GM19438 (cell line): Measurements from ENCODE around the gene THADA.

Experiments
- ATAC-seq: cut with Tn5 transposase; IDR thresholded peaks from one replicate; pipeline ENCODE4 v1.9.1; 2021; ENCODE audit warnings: low read depth; ENCODE audit not compliant: unreplicated experiment

The THADA gene

DNA sequence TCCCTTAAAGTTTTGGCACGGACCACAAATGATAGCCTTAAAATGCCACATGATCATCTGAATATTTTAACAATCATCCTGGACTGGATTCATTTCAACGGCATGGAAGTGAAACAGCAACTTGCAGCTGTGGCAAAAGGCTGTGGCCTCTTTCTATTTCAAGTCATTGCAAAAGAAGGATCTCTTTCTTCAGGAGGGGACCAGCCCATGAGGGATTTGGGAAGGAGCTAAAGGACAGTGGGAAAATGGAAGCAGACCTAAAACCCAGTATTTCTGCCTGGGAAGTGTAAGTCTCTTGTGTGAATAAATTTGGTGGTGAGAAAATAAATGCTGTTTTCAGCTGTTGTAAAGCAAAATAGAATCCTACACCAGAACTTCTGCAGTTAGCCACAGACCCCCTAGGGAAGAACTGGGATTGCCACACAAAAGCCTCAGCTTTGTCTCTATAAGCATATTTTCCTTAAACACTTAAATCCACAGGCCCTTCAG, 262.1 kb downstream of the THADA start:
- no peak for ATAC-seq

DNA sequence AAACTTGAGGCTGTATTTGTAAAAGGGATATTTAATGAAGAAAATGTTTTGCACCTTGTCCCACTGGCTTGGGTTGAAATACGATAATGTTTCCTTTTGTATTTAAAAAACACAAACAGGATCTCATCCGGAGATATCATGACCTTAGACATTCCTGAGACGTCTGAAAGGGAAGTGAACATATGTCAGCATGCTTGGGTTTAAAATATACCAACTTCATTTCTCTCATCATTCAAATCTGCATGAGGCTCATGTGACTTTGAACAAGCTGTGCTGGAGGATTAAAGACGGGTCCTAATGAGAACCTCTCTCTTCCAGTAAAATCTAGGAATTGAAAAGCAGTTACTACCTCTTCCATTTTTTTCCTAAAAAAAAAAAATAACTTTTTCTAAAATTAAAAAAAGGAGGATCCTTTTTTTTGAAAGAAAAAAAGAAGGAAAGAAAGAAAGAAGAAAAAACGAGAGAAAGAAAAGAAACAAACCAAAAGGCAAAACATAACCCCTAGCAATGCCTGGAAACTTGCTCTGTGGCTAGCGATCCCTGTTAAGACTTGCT, 262.7 kb downstream of the THADA start:
- ATAC-seq = no peak

DNA sequence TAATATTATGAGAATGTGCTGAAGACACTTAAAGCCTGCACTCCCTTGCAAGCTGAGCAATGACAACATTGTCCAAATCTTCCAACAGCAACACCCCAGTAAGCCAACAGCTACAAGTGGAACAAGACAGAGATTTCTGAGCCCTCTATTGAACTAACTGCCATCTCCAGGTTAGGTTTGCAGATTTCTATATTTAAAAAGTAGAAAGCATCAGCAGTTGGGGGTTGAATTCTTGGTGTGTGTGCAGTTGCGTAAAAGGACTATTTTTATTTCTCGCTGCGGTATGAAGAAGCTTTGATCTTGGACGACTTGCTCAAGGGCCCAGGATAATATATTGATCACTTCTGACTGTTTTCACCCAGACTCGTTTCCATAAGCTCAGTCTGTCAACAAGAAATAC, 263.2 kb downstream of the THADA start:
- no peak for ATAC-seq

DNA sequence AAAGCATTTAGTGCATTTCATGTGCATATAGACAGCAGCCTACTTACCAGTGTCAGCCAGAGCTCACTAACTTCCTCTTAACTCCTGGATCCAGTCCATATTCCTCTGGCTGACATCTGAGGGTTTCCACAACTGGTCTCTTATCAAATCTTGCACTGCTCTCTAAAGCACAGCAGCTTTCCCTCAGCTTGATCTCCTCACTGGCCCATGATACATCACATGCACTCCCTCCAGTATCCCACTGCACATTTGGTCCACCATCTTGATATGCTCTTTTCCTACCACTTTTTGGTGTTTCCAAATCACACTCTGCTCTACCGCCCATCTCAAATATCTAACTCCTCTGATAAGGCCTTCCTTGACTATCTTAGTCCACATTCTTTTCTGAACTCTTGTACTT, 264.4 kb downstream of the THADA start:
- ATAC-seq = no peak

DNA sequence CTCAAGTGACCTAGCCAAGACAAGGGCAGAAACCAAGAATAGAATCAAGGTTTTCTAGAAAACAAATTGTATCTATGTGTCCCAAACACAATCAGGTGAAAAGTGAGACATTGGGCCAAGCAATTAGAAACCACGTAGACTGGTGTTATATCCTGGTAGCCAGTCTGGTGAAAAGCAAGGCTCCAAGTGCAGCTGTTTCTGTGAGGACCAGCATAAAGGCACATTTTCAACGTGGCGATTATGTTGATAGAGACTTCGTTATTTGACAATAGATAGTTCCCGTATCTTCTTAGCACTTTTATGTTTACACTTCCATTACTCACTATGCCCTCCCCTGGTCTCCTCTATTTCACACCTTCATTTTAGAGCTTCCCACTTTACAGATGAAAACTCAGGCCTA, 266.2 kb downstream of the THADA start:
- ATAC-seq = no peak

DNA sequence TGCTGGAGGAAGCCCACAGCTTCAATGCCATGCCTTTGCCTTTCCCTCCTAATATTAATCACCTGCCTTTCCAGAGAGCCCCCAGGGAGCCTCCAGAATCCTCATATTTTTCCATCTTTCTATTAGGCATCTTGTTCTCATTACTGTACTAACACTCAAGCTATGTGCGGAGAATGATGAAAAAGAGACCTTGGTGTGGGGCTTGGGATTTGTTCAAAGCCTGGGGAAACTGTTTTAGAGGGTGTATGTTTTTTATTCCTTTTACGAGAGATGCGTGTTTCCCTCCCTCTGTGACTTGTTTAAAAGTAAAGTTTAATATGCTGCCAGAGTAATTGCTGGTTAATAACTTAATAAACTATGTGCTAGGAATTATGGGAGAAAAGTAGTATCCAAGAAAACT, 267.0 kb downstream of the THADA start:
- no peak for ATAC-seq

DNA sequence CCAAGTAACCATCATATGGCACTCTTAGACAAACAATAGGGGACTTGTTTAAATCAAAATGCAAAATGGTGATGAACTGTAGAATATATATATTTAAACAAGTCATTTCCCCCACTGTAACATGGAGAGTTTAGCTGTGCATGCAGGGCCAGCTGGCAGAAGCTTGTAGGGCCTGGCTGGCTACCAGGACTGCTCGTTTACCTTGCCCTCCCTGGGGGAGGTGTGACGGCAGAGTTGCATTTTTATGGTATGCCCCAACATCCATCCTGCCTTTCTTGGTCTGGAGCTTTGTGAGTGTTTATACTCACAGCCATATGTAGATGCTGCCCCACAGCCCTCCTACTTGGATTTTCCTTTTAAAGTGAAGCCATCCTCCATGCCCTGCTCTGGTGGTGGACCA, 267.7 kb downstream of the THADA start:
- ATAC-seq = no peak

DNA sequence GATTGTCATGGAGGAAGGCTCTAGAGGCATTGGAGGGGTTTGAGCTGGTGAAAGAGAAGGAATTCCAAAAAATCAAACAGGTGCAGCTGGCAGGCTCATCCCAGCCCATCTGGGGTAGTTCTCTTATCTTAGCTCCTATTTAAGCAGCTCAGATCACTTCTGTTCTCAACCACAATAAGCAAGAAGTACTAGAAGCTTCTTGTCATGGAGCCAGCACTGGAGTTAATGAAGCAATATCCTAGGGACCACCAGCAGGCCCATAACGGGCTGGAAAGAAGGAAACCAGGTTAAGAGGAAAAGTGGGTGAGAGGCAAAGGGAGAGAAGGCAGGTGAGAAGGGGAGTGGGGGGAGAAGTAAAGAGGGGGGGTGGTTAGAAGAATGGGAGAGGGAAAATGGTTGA, 268.7 kb downstream of the THADA start:
- no peak for ATAC-seq

DNA sequence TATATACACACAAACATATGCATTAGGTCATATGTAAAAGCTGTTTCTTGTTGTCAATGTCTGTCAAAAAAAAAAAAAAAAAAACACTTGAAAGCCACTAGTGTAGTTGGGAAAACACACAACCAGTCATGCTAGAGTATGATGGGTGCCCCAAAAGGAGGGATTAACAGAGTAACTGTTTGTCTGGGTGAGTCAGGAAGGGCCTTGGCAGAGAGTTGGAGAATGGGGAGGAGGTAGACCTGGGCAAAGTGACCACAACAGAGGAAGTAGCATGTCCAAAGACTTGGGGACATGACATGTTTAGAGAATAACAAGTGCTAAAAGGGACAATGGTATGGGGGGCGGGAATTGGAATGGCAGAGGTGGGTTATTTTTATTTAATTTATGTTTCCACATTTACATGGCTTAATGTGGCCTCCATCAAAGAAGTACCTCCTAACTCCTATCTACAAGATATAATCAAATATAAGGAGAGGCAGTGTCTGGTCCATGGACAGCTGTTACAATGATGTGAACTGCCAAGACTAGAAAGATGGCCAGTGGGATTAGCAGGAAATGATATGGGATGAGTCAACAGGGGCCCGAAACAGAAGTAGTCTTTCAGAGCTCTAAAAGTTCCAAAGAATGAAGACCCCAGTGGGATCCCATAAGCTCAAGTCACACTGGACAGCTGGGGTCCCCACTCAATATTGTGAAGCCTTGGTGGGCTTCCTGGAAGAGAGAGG, 269.6 kb downstream of the THADA start:
- no peak for ATAC-seq

DNA sequence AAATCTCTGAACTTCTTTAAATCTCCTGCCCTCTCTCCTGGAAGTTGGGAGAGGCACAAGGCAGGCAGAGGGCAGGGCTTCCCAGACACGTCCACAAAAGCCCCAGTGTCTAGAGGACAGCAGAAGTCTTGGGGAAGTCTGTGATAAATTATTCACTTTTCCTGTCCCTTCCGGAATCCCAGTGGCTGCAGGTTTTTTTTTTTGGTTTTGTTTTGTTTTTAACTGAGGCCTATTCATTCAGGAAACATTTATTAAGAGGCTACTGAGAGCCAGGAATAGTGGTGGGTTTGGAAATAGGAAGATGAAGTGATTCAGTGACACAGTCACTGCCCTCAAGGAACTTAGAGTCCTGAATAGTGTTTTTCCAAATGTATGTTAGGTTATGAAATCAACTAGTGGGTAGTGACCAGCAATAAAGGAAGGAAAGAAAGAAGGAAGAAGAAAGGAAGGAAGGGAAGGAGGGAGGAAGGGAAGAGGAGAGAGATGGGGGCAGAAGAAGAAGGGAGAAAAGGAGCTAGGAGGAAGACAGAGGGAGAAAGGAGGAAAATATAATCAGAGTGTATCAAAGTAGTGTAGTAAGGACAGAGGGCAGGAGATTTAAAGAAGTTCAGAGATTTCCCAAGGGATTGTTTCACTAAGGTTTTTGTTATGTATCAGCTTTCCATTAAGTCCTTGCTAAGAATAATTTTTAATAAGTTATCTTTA, 270.6 kb downstream of the THADA start:
- no peak for ATAC-seq

DNA sequence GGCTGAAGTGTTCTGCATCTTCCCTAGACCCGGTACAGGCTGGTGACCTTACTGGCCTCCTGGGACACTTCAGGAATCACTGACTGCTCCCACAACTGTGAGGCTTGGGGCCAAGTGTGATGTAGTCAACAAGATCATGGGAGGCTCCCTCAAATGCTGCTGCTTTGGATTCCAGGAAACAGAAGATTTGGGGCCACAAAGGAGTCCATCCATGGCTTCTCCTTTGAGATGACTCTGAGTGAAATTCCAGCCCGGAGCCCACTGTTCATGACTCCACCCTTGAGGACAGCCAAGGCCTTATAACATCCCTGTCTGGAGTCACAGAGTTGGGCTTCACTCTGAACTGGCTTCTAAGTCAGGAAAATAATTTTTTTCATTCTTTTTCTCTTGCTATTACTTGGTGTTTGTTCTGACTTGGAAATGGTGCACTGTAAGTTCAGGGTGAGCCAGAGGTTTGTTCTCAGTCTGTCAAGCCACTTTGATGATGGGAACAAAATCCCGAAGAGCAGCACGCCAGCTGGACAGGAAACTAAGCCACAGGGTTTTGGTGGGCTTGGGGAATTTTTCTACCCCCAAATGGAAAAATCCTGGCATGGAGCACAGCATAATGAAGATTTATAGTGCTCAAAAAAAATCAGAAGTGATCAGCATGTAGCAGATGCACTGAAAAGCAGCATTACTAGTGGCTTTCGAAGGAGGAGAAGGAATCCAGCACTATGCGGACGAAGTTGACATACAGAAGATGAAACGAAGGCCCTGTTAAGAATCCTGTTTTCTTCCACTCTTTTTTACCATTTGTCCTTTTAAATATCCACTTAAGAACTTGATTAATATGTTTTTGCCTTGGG, 271.4 kb downstream of the THADA start:
- ATAC-seq = no peak

DNA sequence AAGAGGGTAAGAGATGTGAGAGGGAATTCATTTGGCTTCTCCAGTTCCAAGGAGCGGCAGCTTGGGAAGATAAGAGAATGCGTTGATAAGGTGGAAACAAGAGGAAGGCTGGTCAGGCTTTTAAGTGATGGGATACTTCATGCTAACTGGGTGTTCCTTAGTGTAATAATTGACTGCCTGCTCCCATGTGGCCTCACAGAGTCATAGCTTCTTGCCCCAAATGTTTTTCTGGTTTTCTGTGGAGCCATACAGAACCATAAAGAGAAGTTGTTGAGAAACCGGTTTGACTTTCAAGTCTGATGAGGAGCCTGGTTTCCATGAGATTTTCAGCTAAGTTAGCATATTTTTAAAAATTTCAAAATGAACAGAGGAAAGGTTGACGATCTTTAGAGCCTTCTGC, 272.0 kb downstream of the THADA start:
- no peak for ATAC-seq

DNA sequence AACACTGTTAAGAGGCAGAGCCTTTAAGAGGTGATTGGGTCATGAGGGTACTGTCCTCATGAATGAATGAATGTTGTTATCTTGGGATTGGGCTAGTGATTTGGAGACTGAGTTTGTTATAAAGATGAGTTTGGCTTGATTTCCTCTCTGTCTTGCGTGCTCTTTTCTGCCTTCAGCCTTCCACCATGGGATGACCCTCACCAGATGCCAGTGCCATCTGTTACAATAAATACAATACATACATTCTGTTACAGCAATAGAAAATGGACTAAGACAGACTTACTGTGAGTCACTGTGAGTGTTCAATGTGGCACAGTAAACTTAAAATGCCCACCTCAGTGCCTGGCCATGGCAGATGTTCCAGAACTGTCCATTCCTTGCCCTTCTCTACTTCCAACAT, 274.4 kb downstream of the THADA start:
- ATAC-seq = no peak

DNA sequence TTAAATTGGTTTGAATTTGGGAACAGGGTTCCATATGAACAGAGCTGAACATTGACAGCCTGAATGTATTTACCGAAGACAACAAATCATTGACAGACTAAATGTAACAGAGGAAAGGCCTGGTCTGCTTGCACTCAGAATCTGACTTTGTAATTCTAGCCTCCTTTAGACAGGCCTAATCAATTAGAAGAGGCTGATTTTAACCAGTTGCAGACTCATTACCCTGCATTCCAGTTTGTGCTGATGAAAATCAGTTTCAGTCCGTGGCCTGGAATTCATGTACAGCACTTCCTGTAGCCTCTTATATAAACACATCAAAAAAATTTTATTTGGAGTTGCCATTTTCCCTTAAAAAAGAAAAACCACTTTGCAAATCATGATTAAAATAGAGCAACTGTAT, 276.3 kb downstream of the THADA start:
- no peak for ATAC-seq

DNA sequence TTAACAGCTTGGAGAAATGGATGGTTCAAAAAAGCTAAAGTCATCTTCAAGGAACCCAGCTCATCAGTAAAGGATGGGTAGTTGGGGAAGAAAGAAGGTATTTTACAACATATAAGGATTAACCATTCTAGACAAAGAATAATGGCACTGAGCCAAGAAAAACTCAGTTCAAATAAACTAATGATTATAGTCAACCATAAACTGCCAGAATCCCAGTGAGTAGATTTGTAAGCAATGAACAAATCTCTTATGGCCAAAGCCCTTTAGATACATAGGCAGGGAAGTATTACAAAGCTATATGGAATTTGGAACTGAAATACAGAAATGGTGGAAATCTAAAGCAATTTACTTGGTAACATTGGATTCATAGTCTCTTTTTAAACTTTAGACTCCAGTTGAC, 277.0 kb downstream of the THADA start:
- no peak for ATAC-seq

DNA sequence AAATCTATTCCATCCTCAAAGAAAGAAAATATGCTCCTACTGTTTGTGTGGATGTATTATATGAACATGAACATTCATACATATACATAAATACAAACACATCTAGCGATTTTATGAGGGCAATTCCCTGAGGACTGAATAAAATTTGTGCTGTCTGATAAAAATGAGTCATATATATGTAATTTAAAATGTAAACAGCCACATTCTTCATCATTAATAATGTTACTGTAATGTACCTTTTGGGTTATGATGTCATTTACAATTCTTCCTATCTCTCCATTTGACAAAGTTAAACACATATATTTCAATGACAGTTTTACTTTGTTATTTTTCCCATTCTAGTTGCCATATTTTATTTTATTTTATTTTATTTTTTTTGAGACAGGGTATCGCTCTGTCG, 278.2 kb downstream of the THADA start:
- no peak for ATAC-seq

DNA sequence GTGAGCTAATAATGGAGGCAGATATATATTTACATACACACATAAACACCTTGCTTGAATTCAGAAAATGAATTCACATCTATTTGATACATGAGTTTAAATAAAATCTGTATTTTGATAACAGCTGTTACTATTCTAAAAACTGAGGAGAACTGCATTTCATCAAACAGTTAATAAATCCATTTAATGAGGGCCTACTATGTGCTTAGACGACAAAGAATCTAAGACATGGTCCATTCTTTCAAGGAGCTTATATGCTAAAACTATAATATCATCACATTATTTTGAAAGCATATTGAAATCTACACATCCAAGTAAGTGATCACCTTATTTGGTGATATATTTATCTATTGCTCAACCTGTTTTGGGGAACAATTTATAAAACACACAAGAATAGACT, 278.6 kb downstream of the THADA start:
- ATAC-seq = no peak

DNA sequence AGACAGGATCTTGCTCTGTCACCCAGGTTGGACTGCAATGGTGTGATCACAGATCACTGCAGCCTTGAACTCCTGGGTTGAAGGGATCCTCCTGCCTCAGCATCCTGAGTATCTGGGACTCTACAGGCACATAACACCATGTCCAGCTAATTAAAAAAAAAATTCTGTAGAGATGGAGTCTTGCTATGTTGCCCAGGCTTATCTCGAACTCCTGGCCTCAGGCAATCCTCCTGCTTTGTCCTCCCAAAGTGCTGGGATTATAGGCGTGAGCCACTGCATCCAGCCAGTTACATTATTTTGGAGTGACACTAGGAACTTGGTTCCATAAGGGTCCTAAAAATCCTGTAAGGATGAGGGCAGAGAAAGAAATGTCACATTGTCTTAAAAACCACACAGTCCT, 280.4 kb downstream of the THADA start:
- no peak for ATAC-seq

DNA sequence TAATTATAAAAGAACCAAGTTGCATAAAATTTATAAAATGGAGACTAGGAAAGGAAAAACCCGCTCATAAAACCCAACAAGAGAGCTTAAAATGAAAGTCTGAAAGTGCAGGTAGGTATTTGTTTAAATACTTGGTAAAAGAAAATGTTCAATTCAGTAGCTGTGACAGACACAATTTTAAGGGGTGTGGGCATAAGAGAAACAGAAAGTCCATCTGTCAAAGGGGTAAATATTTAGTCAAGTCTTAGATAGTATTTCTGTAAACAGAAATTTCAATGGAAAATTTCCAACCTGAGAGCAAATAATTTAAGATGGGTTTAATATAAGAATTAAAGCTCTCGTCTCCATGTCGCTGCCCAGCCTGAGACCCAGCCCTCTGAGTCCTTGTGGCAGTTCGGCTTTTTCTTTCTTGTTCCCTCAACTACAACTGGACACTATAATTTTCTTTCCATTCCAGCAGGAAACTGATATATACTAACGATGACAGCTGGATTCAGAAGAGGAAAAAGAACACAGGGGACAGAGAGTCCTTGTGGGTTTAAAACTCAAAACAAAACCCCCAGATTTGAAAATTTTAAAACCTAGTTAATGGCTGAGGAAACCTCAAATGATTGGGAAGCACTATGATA, 281.4 kb downstream of the THADA start:
- ATAC-seq = no peak

DNA sequence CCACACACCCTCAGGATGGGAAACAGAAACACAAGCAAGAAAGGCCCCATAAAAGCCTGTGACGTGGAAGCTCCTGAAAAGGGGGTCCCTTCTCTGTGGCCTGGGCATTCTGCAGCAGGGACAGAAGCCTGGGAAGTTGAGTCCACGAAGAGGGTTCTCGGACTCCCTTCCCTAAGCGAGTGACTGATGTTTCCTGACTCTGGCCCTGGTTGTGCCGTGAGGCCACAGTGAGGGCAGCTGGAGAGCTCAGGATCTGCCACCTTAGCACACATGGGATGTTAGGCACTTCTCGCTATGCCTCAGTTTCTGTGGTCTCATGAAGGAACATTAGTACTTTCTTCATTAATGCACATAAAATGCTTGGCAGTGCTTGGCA, 282.2 kb downstream of the THADA start:
- ATAC-seq = no peak
